Measurements from ENCODE around the gene NPR2.

NPR2 gene

GRCh38 chr9:35852267-35852815, 61.0 kb downstream of the NPR2 start:
- TF ChIP-seq CTCF (IDR thresholded peaks at IDR 0.05; ENCODE audit: low read depth, low read length, missing control alignments) = no peak
- no peak for DNase-seq (ENCODE audit: extremely low read depth, low read depth)
- no peak overlapping the region for H3K4me3 ChIP-seq (replicated peaks; ENCODE audit: low read depth, low read length)

- no peak for DNase-seq (ENCODE audit: extremely low read depth, low read depth)
- no peak for TF ChIP-seq CTCF (IDR thresholded peaks at IDR 0.05; ENCODE audit: low read depth, low read length, missing control alignments)
Measured at GRCh38 chr9:35852876-35853865, 61.8 kb downstream of the NPR2 start.

GRCh38 chr9:35854091-35854762, 62.8 kb downstream of the NPR2 start:
- no peak for DNase-seq (ENCODE audit: extremely low read depth, low read depth)
- no peak for TF ChIP-seq CTCF (IDR thresholded peaks at IDR 0.05; ENCODE audit: low read depth, low read length, missing control alignments)
- no peak overlapping the region for H3K4me3 ChIP-seq (replicated peaks; ENCODE audit: low read depth, low read length)

More at GRCh38 chr9:35852876-35853865, 61.8 kb downstream of the NPR2 start:
- no peak overlapping the region for H3K4me3 ChIP-seq (replicated peaks; ENCODE audit: low read depth, low read length)

DNA sequence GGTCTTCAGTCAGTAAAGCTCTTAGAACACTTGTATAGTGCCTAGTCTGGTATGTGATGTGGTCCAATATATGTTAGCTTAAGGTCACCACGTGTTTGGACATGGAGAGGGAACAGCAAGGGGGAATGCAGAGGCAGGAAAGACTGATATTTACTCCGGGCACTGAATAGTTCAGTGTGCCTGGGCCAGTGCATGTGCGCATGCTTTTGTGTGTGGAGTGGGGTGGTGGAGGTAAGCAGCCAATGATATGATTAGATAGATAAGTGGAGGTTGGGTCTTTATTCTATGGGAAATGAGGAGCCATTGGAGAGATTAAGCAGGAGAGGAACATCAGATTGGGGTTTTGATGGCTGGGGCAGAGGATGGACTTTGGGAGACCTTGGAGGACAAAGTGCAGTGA, 64.8 kb downstream of the NPR2 start:
- no peak for DNase-seq (ENCODE audit: extremely low read depth, low read depth)
- TF ChIP-seq CTCF (IDR thresholded peaks at IDR 0.05; ENCODE audit: low read depth, low read length, missing control alignments) = no peak
- no peak overlapping the region for H3K4me3 ChIP-seq (replicated peaks; ENCODE audit: low read depth, low read length)

DNA sequence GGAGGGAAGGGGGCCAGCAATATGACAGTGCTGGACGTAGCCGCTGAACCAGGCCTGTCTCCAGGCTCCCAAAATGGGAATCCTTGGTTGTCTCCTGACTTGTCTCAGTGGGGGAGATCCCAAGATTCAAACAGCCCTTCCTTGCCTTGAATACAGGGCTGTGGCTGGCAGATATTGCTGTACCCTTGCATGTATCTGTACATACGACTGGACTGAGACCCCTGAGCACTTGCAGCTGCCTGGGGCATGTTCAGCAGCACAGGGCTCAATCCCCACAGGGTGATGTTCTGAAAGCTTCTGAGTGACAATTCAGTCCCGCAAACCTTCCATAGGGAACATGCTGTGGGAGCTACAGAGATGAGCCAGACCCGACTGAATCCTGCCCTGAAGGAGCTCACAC, 65.5 kb downstream of the NPR2 start:
- no peak for TF ChIP-seq CTCF (IDR thresholded peaks at IDR 0.05; ENCODE audit: low read depth, low read length, missing control alignments)
- DNase-seq (ENCODE audit: extremely low read depth, low read depth) = no peak
- no peak overlapping the region for H3K4me3 ChIP-seq (replicated peaks; ENCODE audit: low read depth, low read length)

GRCh38 chr9:35858458-35858857, 67.1 kb downstream of the NPR2 start:
- no peak for TF ChIP-seq CTCF (IDR thresholded peaks at IDR 0.05; ENCODE audit: low read depth, low read length, missing control alignments)
- DNase-seq (ENCODE audit: extremely low read depth, low read depth) = no peak
- no peak overlapping the region for H3K4me3 ChIP-seq (replicated peaks; ENCODE audit: low read depth, low read length)

Data from HFF-Myc (cell line).